Measurements from ENCODE around the gene ENTREP1.

- TF ChIP-seq CTCF (IDR thresholded peaks at IDR 0.05) (no peak), POLR2A (IDR thresholded peaks at IDR 0.05) (no peak)
Observed at GRCh38 chr9:69346596-69347390, 21.8 kb downstream of the ENTREP1 start.
